Stimulated activated naive CD4-positive, alpha-beta T cell treated with Interleukin-2 at 50 U/mL for 16 hours (primary cell): Measurements from ENCODE around the gene COL18A1.

Experiments
- DNase-seq: peaks from one replicate; lab custom pipeline; 2025; lab: John Stamatoyannopoulos, UW

Gene COL18A1

GRCh38 chr21:45414396-45415187, 9.6 kb downstream of the COL18A1 start:
- no peak for DNase-seq

GRCh38 chr21:45415188-45415942, 10.4 kb downstream of the COL18A1 start:
- DNase-seq, result no peak

GRCh38 chr21:45415943-45416611, 11.1 kb downstream of the COL18A1 start:
- no peak for DNase-seq

- DNase-seq, result no peak
These were observed 11.7 kb downstream of the COL18A1 start for GRCh38 chr21:45416620-45417019.

- no peak for DNase-seq
These were observed 12.4 kb downstream of the COL18A1 start for GRCh38 chr21:45417256-45417950.

- no peak for DNase-seq
These were observed 13.0 kb downstream of the COL18A1 start for GRCh38 chr21:45417951-45418300.

GRCh38 chr21:45418301-45419071, 13.5 kb downstream of the COL18A1 start:
- DNase-seq, result no peak

- DNase-seq, result no peak
These were observed 14.2 kb downstream of the COL18A1 start for GRCh38 chr21:45419162-45419561.

GRCh38 chr21:45420061-45421041, 15.4 kb downstream of the COL18A1 start:
- DNase-seq, result no peak

GRCh38 chr21:45421071-45421845, 16.3 kb downstream of the COL18A1 start:
- no peak for DNase-seq

GRCh38 chr21:45421846-45422775, 17.1 kb downstream of the COL18A1 start:
- no peak for DNase-seq

GRCh38 chr21:45423201-45423955, 18.4 kb downstream of the COL18A1 start:
- no peak for DNase-seq

GRCh38 chr21:45423968-45424853, 19.2 kb downstream of the COL18A1 start:
- DNase-seq, result no peak

- no peak for DNase-seq
These were observed 20.2 kb downstream of the COL18A1 start for GRCh38 chr21:45424854-45425795.
